A549 (cell line): ENCODE results near the gene CCDC87.

Source experiments
- BHLHE40 ChIP-seq: IDR thresholded peaks from 2 replicates; pipeline ENCODE4 v1.6.1; 2012; ENCODE audit warnings: low read depth, low read length, inconsistent platforms
- JUN ChIP-seq, 2 experiments: fragments of >200 bp; sonication (Bioruptor Twin); formaldehyde crosslinking; IDR thresholded peaks; 2 replicates in 1 of 2; 3 replicates in 1 of 2; pipeline ENCODE4 v1.6.1; 2016 to 2017
- KDM1A ChIP-seq: fragments of 200-600 bp; sonication (generic); IDR thresholded peaks from 2 replicates; pipeline ENCODE4 v1.6.1; 2016; ENCODE audit warnings: low read depth, mild to moderate bottlenecking
- MAFK ChIP-seq: fragments of 450-650 bp; IDR thresholded peaks from 2 replicates; pipeline ENCODE4 v1.6.1; 2014; ENCODE audit not compliant: partially characterized antibody
- RAD21 ChIP-seq, 2 experiments: fragments of >200 bp in 1 of 2; sonication (Bioruptor Twin) in 1 of 2; formaldehyde crosslinking in 1 of 2; IDR thresholded peaks in 1 of 2; conservative IDR thresholded peaks in 1 of 2; 2 replicates in 1 of 2; 3 replicates in 1 of 2; pipeline ENCODE4 v1.6.1; 2012 to 2018; ENCODE audit warnings: inconsistent platforms in 1 of 2
- SMC3 ChIP-seq: fragments of >200 bp; sonication (Bioruptor Twin); formaldehyde crosslinking; IDR thresholded peaks from 3 replicates; pipeline ENCODE4 v1.6.1; 2018; ENCODE audit warnings: inconsistent platforms
- TFCP2L1 ChIP-seq: fragments of 250-450 bp; sonication (Bioruptor Pico); IDR thresholded peaks from 2 replicates; pipeline ENCODE4 v1.5.0; 2021; ENCODE audit warnings: mild to moderate bottlenecking
- TF ChIP-seq, protein P1 (sequence below): fragments of >200 bp; sonication (Bioruptor Twin); formaldehyde crosslinking; IDR thresholded peaks from 3 replicates; pipeline ENCODE4 v1.5.1; 2016
- TF ChIP-seq, protein P2 (sequence below): fragments of 450-650 bp; IDR thresholded peaks from 2 replicates; pipeline ENCODE4 v1.6.1; 2014; ENCODE audit warnings: antibody characterized with exemption
- TF ChIP-seq, protein P3 (sequence below): IDR thresholded peaks from 2 replicates; pipeline ENCODE4 v1.6.1; 2012

DNA sequence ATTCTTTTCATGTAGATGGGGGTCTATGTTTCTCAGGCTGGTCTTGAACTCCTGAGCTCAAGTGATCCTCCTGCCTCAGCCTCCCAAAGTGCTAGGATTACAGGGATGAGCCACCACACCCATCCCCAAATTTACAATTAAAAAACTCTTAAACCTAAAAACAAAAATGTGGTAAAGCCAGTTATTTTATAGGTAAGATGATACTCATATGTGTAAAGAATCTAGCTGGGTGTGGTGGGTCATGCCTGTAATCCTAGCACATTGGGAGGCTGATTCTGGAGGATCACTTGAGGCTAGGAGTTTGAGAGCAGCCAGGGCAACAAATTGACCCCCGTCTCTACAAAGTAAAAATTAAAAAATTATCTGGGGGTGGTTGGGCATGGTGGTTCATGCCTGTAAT is 19.6 kb upstream of the CCDC87 start:
- TF ChIP-seq MAFK (no peak), TFCP2L1 (CRISPR knock-in tag) (no peak), JUN (IDR thresholded peaks at IDR 0.05) (no peak), KDM1A (no peak), BHLHE40 (no peak), RAD21 (conservative IDR thresholded peaks at IDR 0.05 in 1 of 2, IDR thresholded peaks at IDR 0.05 in 1 of 2) (no peak), SMC3 (no peak)
- TF ChIP-seq, protein P1, sequence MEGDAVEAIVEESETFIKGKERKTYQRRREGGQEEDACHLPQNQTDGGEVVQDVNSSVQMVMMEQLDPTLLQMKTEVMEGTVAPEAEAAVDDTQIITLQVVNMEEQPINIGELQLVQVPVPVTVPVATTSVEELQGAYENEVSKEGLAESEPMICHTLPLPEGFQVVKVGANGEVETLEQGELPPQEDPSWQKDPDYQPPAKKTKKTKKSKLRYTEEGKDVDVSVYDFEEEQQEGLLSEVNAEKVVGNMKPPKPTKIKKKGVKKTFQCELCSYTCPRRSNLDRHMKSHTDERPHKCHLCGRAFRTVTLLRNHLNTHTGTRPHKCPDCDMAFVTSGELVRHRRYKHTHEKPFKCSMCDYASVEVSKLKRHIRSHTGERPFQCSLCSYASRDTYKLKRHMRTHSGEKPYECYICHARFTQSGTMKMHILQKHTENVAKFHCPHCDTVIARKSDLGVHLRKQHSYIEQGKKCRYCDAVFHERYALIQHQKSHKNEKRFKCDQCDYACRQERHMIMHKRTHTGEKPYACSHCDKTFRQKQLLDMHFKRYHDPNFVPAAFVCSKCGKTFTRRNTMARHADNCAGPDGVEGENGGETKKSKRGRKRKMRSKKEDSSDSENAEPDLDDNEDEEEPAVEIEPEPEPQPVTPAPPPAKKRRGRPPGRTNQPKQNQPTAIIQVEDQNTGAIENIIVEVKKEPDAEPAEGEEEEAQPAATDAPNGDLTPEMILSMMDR = no peak
- TF ChIP-seq, protein P2, sequence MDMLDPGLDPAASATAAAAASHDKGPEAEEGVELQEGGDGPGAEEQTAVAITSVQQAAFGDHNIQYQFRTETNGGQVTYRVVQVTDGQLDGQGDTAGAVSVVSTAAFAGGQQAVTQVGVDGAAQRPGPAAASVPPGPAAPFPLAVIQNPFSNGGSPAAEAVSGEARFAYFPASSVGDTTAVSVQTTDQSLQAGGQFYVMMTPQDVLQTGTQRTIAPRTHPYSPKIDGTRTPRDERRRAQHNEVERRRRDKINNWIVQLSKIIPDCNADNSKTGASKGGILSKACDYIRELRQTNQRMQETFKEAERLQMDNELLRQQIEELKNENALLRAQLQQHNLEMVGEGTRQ = no peak
- TF ChIP-seq, protein P3, sequence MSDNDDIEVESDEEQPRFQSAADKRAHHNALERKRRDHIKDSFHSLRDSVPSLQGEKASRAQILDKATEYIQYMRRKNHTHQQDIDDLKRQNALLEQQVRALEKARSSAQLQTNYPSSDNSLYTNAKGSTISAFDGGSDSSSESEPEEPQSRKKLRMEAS = no peak
